Measurements from ENCODE around the gene HECW1. TPM values are rescaled to one million over a fixed set of nuclear protein-coding genes. Genes with fewer than 3 reads are reported as not detected.
A peak's percentile ranks its signal among the peaks of the same experiment; 100 is the strongest.

The HECW1 gene
- total and polyA plus RNA-seq, 10 of the 15 experiments (the other 5 are each of a cell fraction or from before 2014, with no cell fraction given): under 0.01 to 0.31 (median 0.04) TPM; not detected in 3

GRCh38 chr7:43569424-43569823, 457.0 kb downstream of the HECW1 start (continued):
- no peak for TF ChIP-seq IRF3 (IDR thresholded peaks at IDR 0.05)
- TF ChIP-seq RELB (IDR thresholded peaks at IDR 0.05; ENCODE audit: low read depth): no peak
- TF ChIP-seq ATF3 (IDR thresholded peaks at IDR 0.05; ENCODE audit: borderline replicate concordance, extremely low read depth, low read depth, low read length): no peak
- no peak for TF ChIP-seq RCOR1 (conservative IDR thresholded peaks at IDR 0.05; ENCODE audit: low read depth, low read length)
- TF ChIP-seq ZNF217 (IDR thresholded peaks at IDR 0.05): no peak
- TF ChIP-seq CBX3 (IDR thresholded peaks at IDR 0.05; ENCODE audit: borderline replicate concordance, low read depth): no peak
- no peak for TF ChIP-seq LARP7 (IDR thresholded peaks at IDR 0.05)
- TF ChIP-seq HDAC2 (IDR thresholded peaks at IDR 0.05): no peak
- peak; percentile 91 for TF ChIP-seq PAX5 (IDR thresholded peaks at IDR 0.05; ENCODE audit: borderline replicate concordance, low read depth, low read length)
- peak; percentile 96 for TF ChIP-seq IRF4 (IDR thresholded peaks at IDR 0.05; ENCODE audit: low read depth, low read length)
- TF ChIP-seq CEBPB (IDR thresholded peaks at IDR 0.05; ENCODE audit: borderline replicate concordance in 1 of 2, low read depth in 2 of 2, low read length in 2 of 2): no peak
- no peak for TF ChIP-seq ZNF622 (IDR thresholded peaks at IDR 0.05)
- no peak for TF ChIP-seq SIN3A (IDR thresholded peaks at IDR 0.05; ENCODE audit: low read depth, low read length)
- no peak for TF ChIP-seq FOS (IDR thresholded peaks at IDR 0.05; ENCODE audit: borderline replicate concordance, extremely low read depth, insufficient read length)
- TF ChIP-seq CREB1 (IDR thresholded peaks at IDR 0.05; ENCODE audit: low read depth): peak; percentile 58; the same call in 1 of the 2 replicates
- TF ChIP-seq FOXK2 (IDR thresholded peaks at IDR 0.05): no peak
- TF ChIP-seq YBX1 (IDR thresholded peaks at IDR 0.05): no peak
- TF ChIP-seq STAT1 (conservative IDR thresholded peaks at IDR 0.05): no peak
- no peak for TF ChIP-seq MYC (IDR thresholded peaks at IDR 0.05; ENCODE audit: insufficient read depth, insufficient read length, insufficient replicate concordance, low read length, severe bottlenecking)
- TF ChIP-seq CHD1 (IDR thresholded peaks at IDR 0.05; ENCODE audit: low read depth, low read length): no peak
- no peak for TF ChIP-seq ZBTB4 (CRISPR knock-in tag; IDR thresholded peaks at IDR 0.05)
- peak; percentile 61; the same call in 1 of the 2 replicates for TF ChIP-seq JUND (IDR thresholded peaks at IDR 0.05; ENCODE audit: low read depth, low read length)
- peak; percentile 92 for TF ChIP-seq CREM (IDR thresholded peaks at IDR 0.05; ENCODE audit: low read depth)
- no peak for TF ChIP-seq ZBTB33 (IDR thresholded peaks at IDR 0.05)
- peak; percentile 48; the same call in 1 of the 2 replicates for TF ChIP-seq ATF7 (IDR thresholded peaks at IDR 0.05; ENCODE audit: low read depth)
- TF ChIP-seq MXI1 (IDR thresholded peaks at IDR 0.05; ENCODE audit: low read depth, low read length): no peak

All from GM12878 (cell line).